SK-N-SH (cell line): ENCODE measurements around the gene EXTL2. TPM values are rescaled to one million over a fixed set of nuclear protein-coding genes. Genes with fewer than 3 reads are reported as not detected.
A peak's percentile ranks its signal among the peaks of the same experiment; 100 is the strongest.
"Not testable (repeated sequence)": the region's sequence is repeated elsewhere in the genome, so short reads cannot be mapped to it uniquely, and the experiment has no call there.

Source experiments
- CTCF ChIA-PET: fragments of 300-600, 350-600 bp; formaldehyde crosslinking; extraction: SDS; loops from one replicate; lab custom pipeline; 2021; lab: Yijun Ruan, JAX
- POLR2A ChIA-PET: fragments of 350-600 bp; sonication (Branson Sonifier 250); formaldehyde crosslinking; extraction: SDS; loops from one replicate; lab custom pipeline; 2020; ENCODE audit warnings: antibody characterized with exemption, inconsistent platforms; lab: Yijun Ruan, JAX
- DNase-seq: peaks from one replicate; pipeline ENCODE4 v3.0.0; 2012
- H2AFZ ChIP-seq: fragments of 200-600 bp; sonication (generic); 2 replicates; pipeline ENCODE4 v1.8.1; 2016; ENCODE audit warnings: antibody characterized with exemption, mild to moderate bottlenecking, low read depth
- H3F3A ChIP-seq: fragments of 200-600 bp; sonication (generic); replicated peaks from 2 replicates; pipeline ENCODE3; 2016; ENCODE audit warnings: antibody characterized with exemption, mild to moderate bottlenecking; ENCODE audit not compliant: insufficient read depth
- H3K27ac ChIP-seq, 2 experiments: fragments of 200-500 bp in 1 of 2; fragments of 200-600 bp in 1 of 2; sonication (Bioruptor generic) in 1 of 2; sonication (generic), shearing (Covaris generic) in 1 of 2; 2 replicates each; pipeline versions ENCODE4 v1.5.1 to v1.6.1; 2014 to 2016; ENCODE audit warnings: low read depth in 2 of 2, inconsistent platforms in 1 of 2, low read length in 1 of 2, mild to moderate bottlenecking in 1 of 2, mixed read lengths in 1 of 2
- H3K27me3 ChIP-seq: fragments of 200-600 bp; sonication (generic), shearing (Covaris generic); 2 replicates; pipeline ENCODE4 v1.6.1; 2016; ENCODE audit warnings: mixed run types; ENCODE audit not compliant: insufficient read depth
- H3K36me3 ChIP-seq, 2 experiments: fragments of 200-500 bp in 1 of 2; fragments of 200-600 bp in 1 of 2; sonication (Bioruptor generic) in 1 of 2; sonication (generic) in 1 of 2; replicated peaks in 1 of 2; 2 replicates each; pipeline versions ENCODE3 to v1.5.1; 2014 to 2016; ENCODE audit warnings: low read length in 1 of 2, mild to moderate bottlenecking in 1 of 2; ENCODE audit not compliant: insufficient read depth in 2 of 2, control insufficient read depth in 1 of 2
- H3K4me1 ChIP-seq, 2 experiments: fragments of 200-500 bp in 1 of 2; fragments of 200-600 bp in 1 of 2; sonication (Bioruptor generic) in 1 of 2; sonication (generic), shearing (Covaris generic) in 1 of 2; 2 replicates each; pipeline versions ENCODE4 v1.5.1 to v1.6.1; 2014 to 2016; ENCODE audit warnings: low read depth in 1 of 2, low read length in 1 of 2, mixed run types in 1 of 2; ENCODE audit not compliant: insufficient read depth in 2 of 2, control insufficient read depth in 1 of 2
- H3K4me2 ChIP-seq: fragments of 200-600 bp; sonication (generic), shearing (Covaris generic); 2 replicates; pipeline ENCODE4 v1.6.1; 2017; ENCODE audit warnings: mixed run types
- H3K4me3 ChIP-seq, 2 experiments: fragments of 200-500 bp in 1 of 2; fragments of 200-600 bp in 1 of 2; sonication (Bioruptor generic) in 1 of 2; sonication (generic), shearing (Covaris generic) in 1 of 2; 2 replicates each; pipeline versions ENCODE4 v1.5.1 to v1.8.1; 2014 to 2016; ENCODE audit warnings: low read depth in 2 of 2, inconsistent platforms in 1 of 2, low read length in 1 of 2, mild to moderate bottlenecking in 1 of 2, mixed read lengths in 1 of 2, moderate library complexity in 1 of 2
- H3K79me2 ChIP-seq: fragments of 200-600 bp; sonication (generic); 2 replicates; pipeline ENCODE4 v1.8.1; 2017; ENCODE audit warnings: mild to moderate bottlenecking; ENCODE audit not compliant: insufficient read depth
- H3K9ac ChIP-seq: fragments of 200-600 bp; sonication (generic); 2 replicates; pipeline ENCODE4 v1.6.1; 2017; ENCODE audit warnings: mixed run types
- H3K9me2 ChIP-seq: fragments of 200-600 bp; sonication (generic); 2 replicates; pipeline ENCODE4 v1.6.1; 2017; ENCODE audit warnings: mixed run types
- H3K9me3 ChIP-seq: fragments of 200-600 bp; sonication (generic); 2 replicates; pipeline ENCODE4 v1.6.1; 2017; ENCODE audit warnings: mixed run types, mild to moderate bottlenecking, moderate library complexity
- H4K20me1 ChIP-seq: fragments of 200-600 bp; sonication (generic); 2 replicates; pipeline ENCODE4 v1.6.1; 2017; ENCODE audit warnings: mild to moderate bottlenecking, mixed run types; ENCODE audit not compliant: insufficient read depth
- ELF1 ChIP-seq: IDR thresholded peaks from 2 replicates; pipeline ENCODE4 v1.4.0; 2012
- EP300 ChIP-seq, 2 experiments: IDR thresholded peaks; 2 replicates each; pipeline versions ENCODE4 v1.4.0 to v1.6.1; 2012; ENCODE audit warnings: borderline replicate concordance in 1 of 2, low read depth in 1 of 2, low read length in 1 of 2
- FOXJ3 ChIP-seq: sonication (generic); formaldehyde crosslinking; IDR thresholded peaks from 2 replicates; pipeline ENCODE4 v1.5.1; 2020; ENCODE audit warnings: mild to moderate bottlenecking, missing genetic modification reagents
- GABPA ChIP-seq: IDR thresholded peaks from 2 replicates; pipeline ENCODE4 v1.4.0; 2012; ENCODE audit warnings: low read depth, mild to moderate bottlenecking
- IRF3 ChIP-seq: fragments of 150-350 bp; IDR thresholded peaks from 2 replicates; pipeline ENCODE4 v1.6.1; 2016; ENCODE audit warnings: mild to moderate bottlenecking, low read depth, low read length
- JUND ChIP-seq: IDR thresholded peaks from 2 replicates; pipeline ENCODE4 v1.4.0; 2012
- MEF2A ChIP-seq: IDR thresholded peaks from 2 replicates; pipeline ENCODE4 v1.4.0; 2012; ENCODE audit warnings: low read depth, borderline replicate concordance
- MXI1 ChIP-seq: IDR thresholded peaks from 2 replicates; pipeline ENCODE4 v1.6.1; 2012; ENCODE audit warnings: mild to moderate bottlenecking, low read depth, low read length, improper control_type of control experiment
- NRF1 ChIP-seq: IDR thresholded peaks from 2 replicates; pipeline ENCODE4 v1.6.1; 2012; ENCODE audit warnings: low read depth, mild to moderate bottlenecking, low read length
- REST ChIP-seq: IDR thresholded peaks from 2 replicates; pipeline ENCODE4 v1.6.1; 2012; ENCODE audit warnings: mild to moderate bottlenecking, low read depth, low read length, moderate library complexity
- RFX5 ChIP-seq: IDR thresholded peaks from 2 replicates; pipeline ENCODE4 v1.6.1; 2012; ENCODE audit warnings: mild to moderate bottlenecking, improper control_type of control experiment, low read length
- SIN3A ChIP-seq: IDR thresholded peaks from 2 replicates; pipeline ENCODE4 v1.6.1; 2012; ENCODE audit warnings: low read depth, mild to moderate bottlenecking, low read length, moderate library complexity, borderline replicate concordance
- TCF12 ChIP-seq: IDR thresholded peaks from 2 replicates; pipeline ENCODE4 v1.4.0; 2012
- USF2 ChIP-seq: fragments of 150-350 bp; IDR thresholded peaks from 2 replicates; pipeline ENCODE4 v1.6.1; 2017; ENCODE audit warnings: antibody characterized with exemption, low read length, low read depth, borderline replicate concordance
- YY1 ChIP-seq: IDR thresholded peaks from 2 replicates; pipeline ENCODE4 v1.4.0; 2012; ENCODE audit warnings: low read depth, mild to moderate bottlenecking
- ZBTB33 ChIP-seq: IDR thresholded peaks from 2 replicates; pipeline ENCODE4 v1.4.0; 2012; ENCODE audit warnings: low read depth, borderline replicate concordance
- WGBS: methylation state at CpG from one replicate; pipeline ENCODE4 v1.1.6; 2017; ENCODE audit warnings: low lambda C conversion rate; 5-methylcytosine and 5-hydroxymethylcytosine counted together
- polyA plus RNA-seq, 3 experiments: library from polyadenylated mRNA; depleted of rRNA; stranded (reverse); fragments of >200 nt; gene quantifications; 2 replicates each; pipeline ENCODE4 v1.2.3, GENCODE V29; 2012

EXTL2 gene
- polyA plus RNA-seq, 1 of the 3 experiments (the other 2 are of a cell fraction), result 20.3 TPM

GRCh38 chr1:100847361-100848082, 47.1 kb downstream of the EXTL2 start (continued):
- TF ChIP-seq ZBTB33 (no peak), MXI1 (no peak), TCF12 (no peak)

GRCh38 chr1:100843160-100843559, 51.5 kb downstream of the EXTL2 start:
- H4K20me1 ChIP-seq, H3K9ac ChIP-seq, H3K9me2 ChIP-seq, H2AFZ ChIP-seq, H3K4me1 ChIP-seq, H3K4me2 ChIP-seq, H3K9me3 ChIP-seq, H3K4me3 ChIP-seq, H3K27me3 ChIP-seq, POLR2A ChIA-PET, H3F3A ChIP-seq, H3K36me3 ChIP-seq, CTCF ChIA-PET, H3K27ac ChIP-seq, DNase-seq, H3K79me2 ChIP-seq: not testable (repeated sequence)
- 91% methylated on average over 2 of the region's 2 CpGs for WGBS

- CTCF ChIA-PET, result interaction anchor here (2.5 kb wide), 1 partner anchor 32 kb away, joined by 10 read pairs; no protein-coding TSS in a partner anchor
- Histone ChIP-seq H3K9me2 (no peaks in the 10 kb centered on the region), H2AFZ (peak overlapping the region; percentile 43), H3K36me3 (no peaks in the 10 kb centered on the region), H3K4me1 (peaks cover 0 to 14% of the 10 kb centered on the region in 2 experiments; a peak in 1 of 4 replicates), H3K9me3 (no peaks in the 10 kb centered on the region), H3K27me3 (no peaks in the 10 kb centered on the region), H3K79me2 (no peaks in the 10 kb centered on the region), H3K27ac (peak overlapping the region in 1 of 2 experiments; percentile 47; a peak in 2 of 4 replicates), H3K4me2 (peak overlapping the region; percentile 10; the same call in 1 of the 2 replicates), H3F3A (no peaks in the 10 kb centered on the region), H4K20me1 (no peaks in the 10 kb centered on the region), H3K9ac (no peak overlapping the region), H3K4me3 (no peak overlapping the region)
- no peak for DNase-seq
- POLR2A ChIA-PET, result no interaction called here
- WGBS, result 75% methylated on average over 9 of the region's 9 CpGs
- TF ChIP-seq REST, result no peak
- no peak for TF ChIP-seq GABPA
- no peak for TF ChIP-seq RFX5
- no peak for TF ChIP-seq ELF1
- no peak for TF ChIP-seq USF2
- no peak for TF ChIP-seq JUND
- no peak for TF ChIP-seq IRF3
- TF ChIP-seq NRF1, result no peak
- no peak for TF ChIP-seq MEF2A
- TF ChIP-seq YY1, result no peak
- TF ChIP-seq FOXJ3, result no peak
- no peak for TF ChIP-seq SIN3A
- TF ChIP-seq EP300 (IDR thresholded peaks at IDR 0.05; ENCODE audit: borderline replicate concordance in 1 of 2, low read depth in 1 of 2, low read length in 1 of 2), result no peak
Observed at GRCh38 chr1:100835866-100836842, 58.5 kb downstream of the EXTL2 start.
